Uterus (tissue), 4 donors: Measurements from ENCODE around the gene FRK. TPM values are rescaled to one million over a fixed set of nuclear protein-coding genes. Genes with fewer than 3 reads are reported as not detected.

Experiments
- DNase-seq, 2 donors: peaks; one replicate each; pipeline ENCODE4 v3.0.0-alpha.2; 2019 to 2020
- H3K27ac ChIP-seq, 2 donors: fragments of 200-600 bp; sonication (generic); 1 replicate in 1 of 2; 2 replicates in 1 of 2; pipeline ENCODE4 v1.5.1; 2016 to 2018
- H3K27me3 ChIP-seq, 2 donors: fragments of 200-600 bp; sonication (generic); one replicate each; pipeline ENCODE4 v1.5.1; 2018 to 2019; ENCODE audit warnings: control low read depth in 1 of 2
- H3K36me3 ChIP-seq, 2 donors: fragments of 200-600 bp; sonication (generic); one replicate each; pipeline ENCODE4 v1.5.1; 2019; ENCODE audit warnings: control low read depth in 1 of 2
- H3K4me1 ChIP-seq, 2 donors: fragments of 200-600 bp; sonication (generic); one replicate each; pipeline ENCODE4 v1.5.1; 2018 to 2019; ENCODE audit warnings: control low read depth in 1 of 2
- H3K4me3 ChIP-seq, 2 donors: fragments of 200-600 bp; sonication (generic); 1 replicate in 1 of 2; 2 replicates in 1 of 2; pipeline ENCODE4 v1.5.1; 2018 to 2019; ENCODE audit warnings: mild to moderate bottlenecking in 1 of 2
- H3K9me3 ChIP-seq, 2 donors: fragments of 200-600 bp; sonication (generic); one replicate each; pipeline ENCODE4 v1.5.1; 2019; ENCODE audit warnings: control low read depth in 1 of 2
- CTCF ChIP-seq, 4 experiments: fragments of 200-600 bp in 2 of 4; fragments of 450-650 bp in 2 of 4; sonication (generic) in 2 of 4; IDR thresholded peaks; one replicate each; pipeline ENCODE4 v1.5.1; 2016 to 2019; ENCODE audit warnings: antibody characterized with exemption in 4 of 4, mild to moderate bottlenecking in 2 of 4, moderate library complexity in 1 of 4
- POLR2A ChIP-seq, 2 donors: fragments of 450-650 bp; IDR thresholded peaks; one replicate each; pipeline ENCODE4 v1.6.1; 2016; ENCODE audit warnings: antibody characterized with exemption in 2 of 2, mild to moderate bottlenecking in 1 of 2, moderate library complexity in 1 of 2
- intact Hi-C: fragments of 100-400 bp; cut with DNase I; formaldehyde crosslinking; loops from one replicate; pipeline ENCODE4 v1.15.1; 2023; ENCODE audit warnings: low total_unique reads
- total RNA-seq, 4 donors: library from RNA; depleted of rRNA in 3 of 4; stranded (reverse); fragments of >200 nt in 3 of 4; gene quantifications; one replicate each; pipeline versions ENCODE4 v1.1.0 to v1.2.4, GENCODE V29; 2014 to 2023
- donor health status: DM: yes; HTN: yes; CAD: no.

FRK gene
- total RNA-seq, 4 donors from 2014 or later, result 1.8 to 8.2 (median 2.3) TPM

DNA sequence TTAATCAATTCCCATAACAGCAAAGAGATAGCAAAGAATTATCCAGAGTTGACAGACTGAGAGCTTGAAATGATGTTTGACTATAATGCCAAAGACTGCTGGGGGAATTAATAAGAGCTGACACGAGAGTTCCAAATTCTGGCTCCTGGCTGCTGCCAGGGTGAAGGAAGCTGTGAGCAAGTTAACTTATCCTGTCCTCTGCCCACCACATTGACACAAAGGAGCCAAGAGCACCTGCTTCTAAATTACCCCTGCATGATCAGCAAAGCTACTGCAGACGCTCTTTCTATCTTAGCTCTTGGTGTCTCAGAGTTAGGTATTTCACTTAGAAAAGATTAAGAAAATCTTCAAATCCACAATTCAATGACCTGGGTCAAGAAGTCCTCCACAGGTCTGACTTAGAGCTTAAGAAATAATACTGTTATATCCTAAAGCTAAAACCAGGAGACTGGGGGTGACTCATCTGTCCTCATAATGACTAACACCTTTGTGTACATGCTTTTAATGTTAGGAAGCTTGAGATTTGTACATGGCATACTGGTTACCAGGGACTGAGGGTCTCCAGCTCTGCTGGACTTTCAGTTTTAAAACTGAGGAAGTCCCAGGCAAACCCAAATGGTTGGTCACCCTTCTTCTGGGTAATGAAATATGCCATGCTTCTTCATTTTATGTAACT is 13.2 kb upstream of the FRK start:
- H3K27me3 ChIP-seq, result no peaks in the 10 kb centered on the region
- H3K4me3 ChIP-seq, result no peak overlapping the region
- DNase-seq, result no peak
- H3K9me3 ChIP-seq, result no peaks in the 10 kb centered on the region
- TF ChIP-seq CTCF (IDR thresholded peaks at IDR 0.05), result no peak
- no peak for TF ChIP-seq POLR2A (IDR thresholded peaks at IDR 0.05)
- intact Hi-C loops, result no loop called here
- no peaks in the 10 kb centered on the region for H3K4me1 ChIP-seq
- H3K27ac ChIP-seq, result no peak overlapping the region
- H3K36me3 ChIP-seq, result no peaks in the 10 kb centered on the region

DNA sequence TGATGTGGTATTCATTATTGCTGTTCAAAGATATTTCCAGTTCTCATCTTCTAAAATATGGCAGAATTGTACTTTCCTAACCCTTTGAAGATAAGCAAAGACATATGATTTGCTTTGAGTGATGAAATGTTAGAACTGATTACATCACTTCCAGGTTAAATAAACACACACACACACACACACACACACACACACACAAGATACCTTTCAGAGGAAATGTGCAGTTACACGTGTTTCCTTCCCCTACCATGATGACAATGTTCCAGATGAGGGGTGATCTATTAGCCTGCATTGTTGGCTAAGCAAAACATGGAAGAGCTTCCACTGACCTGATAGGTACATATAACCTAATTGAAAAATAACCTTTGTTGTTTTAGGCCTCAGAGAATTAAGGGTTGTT is 11.7 kb upstream of the FRK start:
- no peak overlapping the region for H3K4me3 ChIP-seq
- no peaks in the 10 kb centered on the region for H3K36me3 ChIP-seq
- TF ChIP-seq CTCF (IDR thresholded peaks at IDR 0.05) (no peak), POLR2A (IDR thresholded peaks at IDR 0.05) (no peak)
- no peaks in the 10 kb centered on the region for H3K27me3 ChIP-seq
- DNase-seq, result no peak
- intact Hi-C loops, result no loop called here
- H3K4me1 ChIP-seq, result no peaks in the 10 kb centered on the region
- H3K9me3 ChIP-seq, result no peaks in the 10 kb centered on the region
- no peak overlapping the region for H3K27ac ChIP-seq

GRCh38 chr6:116070616-116071389 is 10.1 kb upstream of the FRK start:
- H3K4me1 ChIP-seq, result no peaks in the 10 kb centered on the region

DNA sequence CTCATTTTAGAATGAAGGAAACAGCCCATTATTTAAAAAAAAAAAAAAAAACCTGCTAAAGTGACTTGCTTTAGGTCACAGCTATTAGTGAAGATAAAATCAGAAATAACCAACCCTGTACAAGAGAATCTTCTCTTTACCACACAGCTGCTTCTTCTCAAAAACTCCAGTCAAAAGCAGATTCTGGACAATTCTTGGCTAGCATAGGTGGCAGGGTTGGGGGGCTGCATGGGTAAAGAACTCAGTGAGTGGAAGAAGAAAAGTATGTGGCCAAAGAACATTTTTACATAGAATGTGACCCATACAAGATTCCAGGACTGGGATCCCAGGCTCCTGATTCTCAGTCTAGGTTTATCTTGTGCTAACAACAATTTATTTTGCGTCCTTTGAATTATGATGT is 9.4 kb upstream of the FRK start:
- H3K27me3 ChIP-seq, result no peaks in the 10 kb centered on the region
- intact Hi-C loops, result no loop called here
- no peak overlapping the region for H3K4me3 ChIP-seq
- H3K4me1 ChIP-seq, result no peaks in the 10 kb centered on the region
- no peaks in the 10 kb centered on the region for H3K36me3 ChIP-seq
- no peaks in the 10 kb centered on the region for H3K9me3 ChIP-seq
- TF ChIP-seq POLR2A (IDR thresholded peaks at IDR 0.05), result no peak
- TF ChIP-seq CTCF (IDR thresholded peaks at IDR 0.05), result no peak
- H3K27ac ChIP-seq, result no peak overlapping the region
- no peak for DNase-seq

More at GRCh38 chr6:116070616-116071389, 10.1 kb upstream of the FRK start:
- Histone ChIP-seq H3K4me3 (no peak overlapping the region), H3K9me3 (no peaks in the 10 kb centered on the region), H3K36me3 (no peaks in the 10 kb centered on the region), H3K27ac (no peak overlapping the region), H3K27me3 (no peaks in the 10 kb centered on the region)
- intact Hi-C loops, result no loop called here
- no peak for DNase-seq
- TF ChIP-seq POLR2A (IDR thresholded peaks at IDR 0.05), result no peak
- no peak for TF ChIP-seq CTCF (IDR thresholded peaks at IDR 0.05)

- Histone ChIP-seq H3K4me1 (no peaks in the 10 kb centered on the region), H3K27me3 (no peaks in the 10 kb centered on the region), H3K9me3 (no peaks in the 10 kb centered on the region), H3K27ac (no peak overlapping the region), H3K36me3 (no peaks in the 10 kb centered on the region), H3K4me3 (no peak overlapping the region)
- DNase-seq, result no peak
- TF ChIP-seq POLR2A (IDR thresholded peaks at IDR 0.05), result no peak
- TF ChIP-seq CTCF (IDR thresholded peaks at IDR 0.05), result no peak
- intact Hi-C loops, result no loop called here
These were observed 6.1 kb upstream of the FRK start for GRCh38 chr6:116066789-116067188.
